CD4-positive, alpha-beta T cell treated with Interferon alpha-2 for 1 hour (primary cell): Measurements from ENCODE around the gene ADPGK.
A peak's percentile ranks its signal among the peaks of the same experiment; 100 is the strongest.

ENCODE experiments used
- DNase-seq, 2 donors: peaks; one replicate each; pipeline ENCODE4 v3.0.0-alpha.2; 2020 to 2022

ADPGK gene

GRCh38 chr15:72787526-72787925, 4.0 kb upstream of the ADPGK start:
- no peak for DNase-seq

DNA sequence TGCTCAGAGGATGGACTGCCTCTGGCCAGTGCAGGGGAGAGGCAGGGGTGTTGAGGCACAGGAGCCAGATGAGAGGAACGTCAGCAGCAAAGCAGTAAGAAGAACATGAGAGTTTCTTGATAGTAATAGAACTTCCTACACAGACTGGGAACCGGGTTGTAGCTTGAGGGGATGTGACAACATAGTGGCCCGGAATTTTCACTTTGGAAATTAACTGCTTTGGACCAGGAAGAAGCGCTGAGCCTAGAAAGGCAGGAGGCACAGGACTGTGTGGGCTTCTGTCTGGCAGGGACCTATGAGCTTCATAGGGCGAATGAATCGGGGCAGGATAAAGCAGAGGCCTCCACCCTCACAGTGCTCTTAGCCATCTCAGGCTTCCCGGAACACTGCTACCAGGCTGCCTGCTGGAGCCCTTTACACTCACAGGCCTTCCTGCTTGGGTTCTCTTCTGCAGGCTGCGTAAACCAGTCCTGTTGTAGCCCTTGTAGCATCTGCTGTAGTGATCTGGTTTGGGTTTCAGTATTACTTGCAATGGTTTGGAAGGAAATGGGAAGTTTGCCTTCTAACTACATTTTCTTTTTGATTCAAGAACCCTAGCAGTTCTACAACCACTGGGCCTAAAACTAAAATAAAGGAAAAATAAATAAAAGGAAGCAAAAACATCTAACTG, 3.3 kb upstream of the ADPGK start:
- DNase-seq, result no peak

DNA sequence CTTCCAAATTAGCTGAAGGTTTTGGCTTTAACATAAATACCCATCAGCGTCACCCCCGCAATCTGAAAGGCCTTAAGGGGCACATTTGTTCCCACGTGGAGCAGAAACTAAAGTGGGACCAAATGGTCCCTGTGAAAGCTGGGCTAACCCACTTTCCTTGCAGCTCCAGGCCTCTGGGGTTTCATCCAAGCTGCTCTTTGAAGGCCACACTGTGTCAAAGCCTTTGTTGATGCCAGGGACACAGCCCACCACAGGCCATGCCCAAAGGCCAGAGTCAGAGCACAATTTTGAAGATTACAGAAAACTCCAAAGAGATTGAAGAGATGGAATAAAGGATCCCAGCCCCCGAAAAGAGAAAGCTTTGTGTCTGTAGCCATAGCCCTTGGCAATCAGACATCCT, 2.7 kb upstream of the ADPGK start:
- DNase-seq, result no peak

GRCh38 chr15:72785841-72786240, 2.3 kb upstream of the ADPGK start:
- no peak for DNase-seq

GRCh38 chr15:72785432-72785831, 1.9 kb upstream of the ADPGK start:
- peak; percentile 64 to 79 for DNase-seq

- no peak for DNase-seq
These were observed 908 bp upstream of the ADPGK start for GRCh38 chr15:72784456-72784876.

DNA sequence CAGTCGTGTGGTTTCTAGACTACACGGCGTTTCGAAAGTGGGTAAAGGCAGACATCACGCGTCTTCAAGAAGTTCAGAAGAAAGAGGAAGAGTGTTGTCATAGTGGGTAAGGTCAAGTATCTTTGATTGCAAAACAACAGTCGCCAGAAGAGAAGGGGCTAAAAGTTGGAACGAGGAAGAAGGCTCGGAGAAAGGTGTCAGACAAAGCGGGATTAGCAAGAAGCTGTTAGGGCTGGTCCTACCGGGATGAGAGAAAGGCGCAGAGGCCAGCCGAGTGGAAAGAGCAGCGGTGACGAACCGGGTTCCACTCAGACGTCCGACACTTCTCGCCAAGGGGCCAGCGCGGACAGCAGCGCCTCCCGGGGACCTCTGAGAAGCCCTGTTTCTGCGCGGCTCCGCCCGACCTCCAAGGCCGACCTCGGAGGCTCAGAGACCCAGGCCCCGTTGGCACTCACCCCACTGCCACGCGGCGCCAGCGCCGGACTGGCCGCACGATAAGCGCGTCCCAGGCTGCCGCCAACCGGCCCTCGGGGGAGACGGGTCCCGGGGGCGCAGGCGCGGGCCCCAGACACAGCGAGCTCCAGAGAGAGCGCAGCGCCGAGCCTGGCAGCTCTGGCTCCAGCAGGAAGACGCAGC, 436 bp downstream of the ADPGK start:
- peak; percentile 68 to 72 for DNase-seq

DNA sequence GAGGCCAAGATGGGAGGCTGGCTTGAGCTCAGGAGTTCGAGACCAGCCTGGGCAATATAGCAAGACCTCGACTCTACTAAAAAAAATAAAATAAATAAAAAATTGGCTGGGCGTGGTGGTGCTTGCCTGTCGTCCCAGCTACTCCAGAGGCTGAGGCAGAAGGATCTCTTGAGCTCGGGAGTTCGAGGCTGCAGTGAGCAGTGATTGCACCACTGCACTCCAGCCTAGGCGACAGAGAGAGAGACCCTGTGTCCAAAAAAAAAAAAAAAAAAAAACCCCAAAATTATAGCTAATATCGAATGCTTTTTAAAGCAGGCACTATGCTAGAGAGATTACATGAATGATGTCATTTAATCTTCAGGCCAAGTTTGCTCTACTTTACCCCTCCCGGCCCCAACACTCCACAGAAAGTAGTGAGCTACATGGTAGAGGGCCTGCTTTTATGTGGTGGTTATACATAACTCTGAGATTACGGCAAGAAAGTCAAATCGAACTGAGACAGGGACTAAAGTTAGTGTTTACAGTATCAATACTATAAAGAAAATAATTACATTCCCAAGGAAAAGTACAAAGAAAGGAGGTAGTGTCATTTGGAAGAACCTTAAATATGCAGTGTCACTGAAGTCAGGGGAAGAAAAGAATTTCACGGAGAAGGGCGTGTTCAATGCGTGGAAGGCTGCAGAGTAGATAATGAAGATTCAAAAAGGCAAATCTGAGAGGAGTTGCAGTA, 1.1 kb downstream of the ADPGK start:
- peak in 1 of 2 donors; percentile 16 for DNase-seq

DNA sequence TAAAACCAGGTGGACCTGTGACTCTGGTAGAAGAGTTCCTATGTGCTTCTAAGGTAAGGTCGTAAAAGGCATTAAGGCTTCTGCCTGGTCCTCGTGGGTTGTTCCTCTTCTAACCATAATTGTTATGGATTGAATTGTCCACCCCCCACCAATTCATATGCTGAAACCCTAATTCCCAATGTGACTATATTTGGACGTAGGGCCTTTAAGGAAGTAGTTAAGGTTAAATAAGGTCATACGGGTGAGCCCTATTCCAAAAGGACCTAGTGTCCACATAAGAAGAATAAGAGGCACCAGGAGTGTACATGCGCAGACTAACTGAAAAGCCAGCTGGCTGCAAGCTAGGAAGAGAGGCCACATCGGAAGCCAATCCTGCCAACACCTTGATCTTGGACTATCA, 1.9 kb downstream of the ADPGK start:
- no peak for DNase-seq

DNA sequence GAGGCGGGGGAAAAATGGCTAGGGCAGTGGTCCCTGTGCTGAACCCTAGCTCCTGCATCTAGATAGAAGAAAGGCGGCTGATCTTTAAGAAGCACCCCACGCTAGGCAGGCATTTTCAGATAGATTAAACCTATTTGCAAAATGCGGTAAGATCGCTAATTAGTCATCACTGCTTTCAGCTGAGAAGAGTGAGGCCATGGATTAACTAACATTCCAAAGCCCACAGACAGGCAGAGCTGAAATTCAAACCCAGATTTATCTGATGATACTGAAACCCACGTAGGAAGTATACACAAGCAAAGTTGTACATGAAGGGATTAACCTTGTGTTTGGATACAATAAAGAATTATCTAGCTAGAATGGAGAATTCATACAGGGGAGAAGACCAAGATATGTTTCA, 4.8 kb downstream of the ADPGK start:
- no peak for DNase-seq

GRCh38 chr15:72774696-72775383, 8.7 kb downstream of the ADPGK start:
- DNase-seq, result no peak

- no peak for DNase-seq
These were observed 12.2 kb downstream of the ADPGK start for GRCh38 chr15:72771329-72771725.

DNA sequence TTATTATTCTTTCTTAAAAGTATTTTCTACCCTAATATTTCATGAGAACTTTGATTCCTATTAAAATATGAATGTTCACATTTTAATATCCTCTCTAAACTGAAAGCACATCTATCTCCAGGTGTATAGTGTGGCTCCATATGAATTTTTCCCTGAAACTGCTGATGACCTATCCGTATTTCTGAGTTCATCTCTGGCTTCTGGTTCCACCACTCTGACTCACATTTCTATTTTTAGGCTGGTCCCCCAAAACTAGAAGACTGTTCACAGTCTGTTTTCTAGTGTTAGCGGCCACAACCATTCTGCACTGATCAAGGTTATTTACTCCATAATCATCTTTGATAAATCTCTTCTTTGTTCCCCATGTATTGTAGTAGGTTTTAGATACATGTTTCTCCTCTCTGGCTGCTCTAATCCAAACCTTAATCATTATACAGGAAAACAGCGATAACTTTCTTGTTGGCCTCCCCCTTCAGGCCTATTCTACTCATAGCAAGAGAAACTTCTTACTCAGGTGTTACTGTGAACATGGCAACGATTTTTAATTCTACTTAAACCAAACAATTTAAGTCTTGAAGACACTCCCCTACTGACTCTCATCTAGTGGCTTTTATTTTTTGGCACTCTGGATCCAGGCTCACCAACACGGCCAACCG, 12.8 kb downstream of the ADPGK start:
- DNase-seq, result no peak

DNA sequence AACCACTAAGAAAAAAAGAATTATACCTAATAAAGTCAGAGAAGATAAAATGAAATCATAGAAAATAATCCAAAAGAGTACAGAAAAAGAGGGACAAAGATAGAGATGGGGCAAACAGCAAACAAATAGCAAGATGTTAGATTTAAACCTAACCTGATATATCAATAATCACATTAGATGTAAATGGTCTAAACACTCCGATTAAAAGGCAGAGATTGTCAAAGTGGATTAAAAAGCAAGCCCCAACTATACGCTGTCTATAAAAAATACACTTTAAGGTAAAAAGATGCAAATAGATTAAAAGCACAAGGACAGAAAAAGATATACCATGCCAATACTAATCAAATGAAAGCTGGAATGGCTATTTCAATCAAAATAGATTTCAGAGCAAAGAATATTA, 16.8 kb downstream of the ADPGK start:
- DNase-seq, result no peak

DNA sequence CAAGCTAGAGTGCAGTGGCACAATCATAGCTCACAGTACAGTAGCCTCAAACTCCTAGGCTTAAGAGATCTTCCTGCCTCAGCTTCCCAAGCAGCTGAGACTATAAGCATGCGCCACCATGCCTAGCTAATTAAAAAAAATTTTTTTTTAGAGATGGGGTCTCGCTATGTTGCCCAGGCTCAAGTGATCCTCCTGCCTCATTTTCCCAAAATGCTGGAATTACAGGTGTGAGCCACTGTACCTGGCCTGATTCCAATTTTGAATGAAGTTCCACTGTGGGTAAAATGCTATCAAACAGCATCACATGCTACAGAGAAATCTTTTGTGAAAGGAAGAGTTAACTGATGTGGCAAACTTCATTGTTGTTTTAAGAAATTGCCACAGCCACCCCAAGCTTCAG, 17.5 kb downstream of the ADPGK start:
- no peak for DNase-seq

DNA sequence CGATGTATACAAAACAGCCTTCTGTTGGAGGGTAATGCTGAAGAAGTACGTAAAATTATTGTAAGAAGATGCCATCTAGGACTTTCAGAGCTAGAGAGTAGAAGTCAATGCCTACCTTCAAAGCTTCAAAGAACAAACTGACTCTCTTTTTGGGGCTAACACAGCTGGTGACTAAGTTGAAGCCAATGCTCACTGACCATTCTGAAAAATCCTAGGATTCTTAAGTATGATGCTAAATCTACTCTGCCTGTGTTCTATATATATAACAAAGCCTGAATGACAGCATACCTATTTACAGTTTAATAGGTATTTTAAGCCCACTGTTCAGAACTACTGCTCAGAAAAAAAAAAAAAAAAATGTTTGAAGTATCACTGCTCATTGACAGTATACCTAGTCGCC, 18.9 kb downstream of the ADPGK start:
- no peak for DNase-seq

DNA sequence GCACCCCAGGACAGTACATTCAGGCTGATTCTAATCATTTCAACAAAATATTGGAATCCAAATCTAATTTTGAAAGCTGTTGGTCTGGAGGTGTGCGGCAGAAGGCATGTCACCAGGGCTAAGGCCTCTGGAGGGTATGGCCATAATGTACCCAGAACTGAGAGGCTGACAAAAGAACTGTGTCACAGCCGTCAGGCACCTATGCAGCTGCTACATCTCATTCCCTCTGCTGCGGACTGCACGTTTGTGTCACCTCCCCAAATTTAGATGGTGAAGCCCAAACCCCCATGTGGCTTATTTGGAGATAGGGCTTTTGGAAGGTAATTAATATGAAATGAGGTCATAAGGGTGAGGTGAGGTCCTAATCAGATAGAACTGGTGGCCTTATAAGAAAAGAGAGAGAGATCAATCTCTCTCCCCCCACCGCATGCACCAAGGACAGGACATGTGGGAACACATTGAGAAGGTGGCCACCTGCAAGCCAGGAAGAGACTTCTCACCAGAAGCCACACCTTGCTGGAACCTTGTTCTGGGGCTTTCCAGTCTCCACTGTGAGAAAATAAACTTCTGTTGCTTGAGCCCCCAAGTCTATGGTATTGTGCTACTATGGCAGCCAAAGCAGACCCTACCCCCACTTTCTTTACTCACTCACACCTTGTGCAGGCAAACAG, 22.8 kb downstream of the ADPGK start:
- DNase-seq, result no peak

DNA sequence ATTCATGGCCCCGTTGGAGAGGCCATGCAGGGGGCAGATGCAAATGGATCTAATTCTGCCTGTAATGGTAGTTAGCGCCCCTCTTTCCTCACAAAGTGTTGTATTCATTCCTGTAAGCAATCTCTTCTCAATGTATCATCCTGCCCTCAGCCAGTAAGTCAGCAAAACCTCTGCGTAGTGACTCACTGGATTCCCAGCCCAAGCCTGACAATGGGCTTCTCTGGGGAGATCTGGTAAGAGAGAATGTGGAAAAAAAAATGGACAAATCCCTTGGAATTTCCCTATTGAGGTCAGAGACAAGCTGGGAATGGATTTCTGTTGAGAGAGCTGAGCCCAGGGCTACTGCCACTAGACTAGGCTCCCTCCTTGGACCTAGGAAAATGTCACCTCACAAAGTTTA, 25.4 kb downstream of the ADPGK start:
- no peak for DNase-seq

DNA sequence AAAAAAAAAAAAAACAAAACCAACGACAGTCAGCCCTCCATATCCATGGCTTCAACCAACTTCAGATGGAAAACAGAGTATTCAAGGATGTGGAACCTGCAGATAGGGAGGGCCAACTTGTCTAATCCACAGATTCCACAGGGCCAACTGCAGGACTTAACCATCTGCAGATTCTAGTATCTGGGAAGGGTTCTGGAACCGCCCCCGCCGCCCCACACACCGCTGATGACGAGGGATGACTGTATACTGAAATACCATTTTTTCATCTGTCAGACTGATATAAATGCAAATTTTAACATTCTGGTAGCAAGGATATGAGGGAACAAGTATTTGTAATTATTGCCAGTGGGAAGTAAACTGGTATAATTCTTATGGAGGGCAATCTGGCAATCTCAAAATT, 29.5 kb downstream of the ADPGK start:
- DNase-seq, result no peak

DNA sequence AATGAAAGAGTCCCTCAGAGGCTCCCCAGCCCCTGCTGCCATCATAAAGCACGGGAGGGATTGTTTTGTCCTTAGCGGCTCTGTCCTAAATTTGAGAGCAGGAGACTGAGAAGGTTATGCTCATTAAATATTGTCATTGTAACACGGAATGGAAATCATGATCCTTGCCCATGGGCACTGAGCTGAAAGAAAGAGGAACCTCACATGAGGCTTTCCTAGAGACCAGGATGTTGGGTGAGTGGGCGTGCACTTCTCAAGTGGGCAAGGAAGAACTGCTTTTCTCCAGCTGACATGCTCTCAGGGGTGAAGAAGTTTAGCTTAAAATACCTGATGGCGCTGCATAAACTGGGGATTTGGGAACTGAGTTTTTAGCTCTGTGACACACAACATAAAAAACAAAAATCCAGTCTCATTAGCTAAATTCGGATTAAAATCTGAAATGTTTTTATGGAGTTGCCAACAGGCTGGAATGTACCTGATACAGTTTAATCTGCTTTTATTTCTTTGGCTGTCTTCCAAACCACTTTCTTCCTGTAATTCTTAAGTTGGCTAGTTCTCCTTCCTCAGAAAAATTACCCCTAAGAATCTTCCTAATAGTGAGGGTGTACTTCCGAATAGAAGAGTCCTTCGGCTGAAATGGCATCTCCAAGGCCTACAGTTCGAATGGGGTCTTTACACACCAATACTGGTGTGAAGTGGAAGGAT, 31.7 kb downstream of the ADPGK start:
- peak in 1 of 2 donors; percentile 5 for DNase-seq

DNA sequence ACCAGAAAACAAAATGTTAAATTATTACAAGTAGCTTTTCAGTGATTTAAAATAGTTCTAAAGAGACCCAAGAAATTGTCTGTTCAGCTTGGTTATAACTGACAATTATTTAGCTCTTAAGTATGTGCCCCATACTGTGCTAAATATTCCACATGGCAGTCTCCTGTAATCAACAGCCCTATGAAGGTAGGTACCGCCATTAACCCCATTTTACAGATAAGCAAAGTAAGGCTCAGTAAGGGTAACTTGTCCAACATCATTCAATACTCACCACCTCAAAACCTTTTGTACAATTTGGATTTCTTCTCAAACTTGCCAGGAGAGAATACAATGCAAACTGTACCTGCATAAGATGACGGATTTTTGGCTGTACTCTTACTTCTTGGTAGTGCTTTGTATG, 33.9 kb downstream of the ADPGK start:
- DNase-seq, result no peak

- peak in 1 of 2 donors; percentile 67 for DNase-seq
These were observed 43.3 kb downstream of the ADPGK start for GRCh38 chr15:72740219-72740618.
